Activated CD8-positive, alpha-beta T cell treated with anti-CD3 and anti-CD28 coated beads for 36 hours (primary cell): ENCODE results near the gene DIS3L2. TPM values are rescaled to one million over a fixed set of nuclear protein-coding genes. Genes with fewer than 3 reads are reported as not detected.

ENCODE experiments used
- ATAC-seq: fragments of 200-7000 bp; cut with Tn5 transposase; one replicate; pipeline ENCODE4 v1.10.0; 2021; ENCODE audit warnings: mild to moderate bottlenecking, moderate library complexity
- CTCF ChIA-PET: fragments of 350-600 bp; sonication (Branson Sonifier 250); formaldehyde crosslinking; loops from one replicate; lab custom pipeline; 2021; ENCODE audit warnings: antibody characterized with exemption; lab: Charles Lee
- POLR2A ChIA-PET: fragments of 350-600 bp; sonication (Branson Sonifier 250); formaldehyde crosslinking; loops from one replicate; lab custom pipeline; 2021; ENCODE audit warnings: antibody characterized with exemption; lab: Charles Lee
- DNase-seq: peaks from one replicate; pipeline ENCODE4 v3.0.0-alpha.2; 2020
- H3K27ac Mint-ChIP-seq: one replicate; pipeline ENCODE4 v1.8.0; 2021; ENCODE audit warnings: mild to moderate bottlenecking, mixed read lengths
- H3K27me3 Mint-ChIP-seq: one replicate; pipeline ENCODE4 v1.8.0; 2021; ENCODE audit warnings: mixed read lengths
- H3K36me3 Mint-ChIP-seq: one replicate; pipeline ENCODE4 v1.8.0; 2021; ENCODE audit warnings: low read depth, mixed read lengths
- H3K4me1 Mint-ChIP-seq: one replicate; pipeline ENCODE4 v1.8.0; 2021; ENCODE audit warnings: low read depth, mixed read lengths
- H3K4me3 Mint-ChIP-seq: one replicate; pipeline ENCODE4 v1.8.0; 2021; ENCODE audit warnings: mild to moderate bottlenecking, moderate library complexity, mixed read lengths
- H3K9me3 Mint-ChIP-seq: one replicate; pipeline ENCODE4 v1.8.0; 2021; ENCODE audit warnings: mixed read lengths
- intact Hi-C: fragments of 100-400 bp; cut with micrococcal nuclease; formaldehyde crosslinking; loops from one replicate; pipeline ENCODE4 v1.10.0; 2022
- total RNA-seq, 2 experiments: library from RNA; stranded (reverse); gene quantifications; one replicate each; pipeline ENCODE4 v1.2.3, GENCODE V29; 2021
- TF ChIP-seq, protein P1 (sequence below): fragments of 200-600 bp; IDR thresholded peaks from one replicate; pipeline ENCODE4 v1.8.0; 2022; ENCODE audit warnings: antibody characterized with exemption, mild to moderate bottlenecking

Gene DIS3L2
- total RNA-seq, 2 experiments from 2014 or later: 26.5 to 27.2 TPM

DNA sequence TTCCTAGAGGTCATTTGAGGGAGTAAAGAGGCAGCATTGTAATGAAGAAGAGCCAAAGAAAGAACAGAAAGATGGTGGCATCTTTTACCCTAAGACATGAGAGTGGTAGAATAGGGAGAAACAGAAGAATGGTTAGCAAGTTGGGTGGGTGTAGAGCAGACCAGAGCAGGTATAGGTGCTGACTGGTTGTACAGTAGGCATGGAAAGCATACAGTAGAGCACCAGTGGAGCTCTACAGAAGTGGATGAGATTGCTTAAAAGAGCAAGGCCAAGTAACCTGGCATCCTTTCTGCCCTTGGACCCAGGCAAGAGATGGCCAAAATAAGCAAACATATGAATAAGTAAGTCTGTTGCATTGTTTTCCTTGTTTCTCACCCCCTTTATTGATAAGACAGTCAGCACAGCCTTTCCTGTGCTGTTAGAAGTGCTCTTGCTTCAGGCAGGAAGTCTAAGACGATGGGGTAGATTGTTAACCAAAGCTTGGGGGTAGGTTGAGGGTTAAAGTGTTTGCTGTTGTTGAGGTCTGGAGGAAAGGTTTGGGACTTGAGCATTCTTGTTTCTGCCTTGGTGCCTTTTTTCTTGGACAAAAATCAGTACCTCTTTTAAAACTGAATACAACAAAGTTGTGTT is 76.9 kb downstream of the DIS3L2 start:
- peaks cover 20% of the 10 kb centered on the region for H3K4me1 Mint-ChIP-seq

DNA sequence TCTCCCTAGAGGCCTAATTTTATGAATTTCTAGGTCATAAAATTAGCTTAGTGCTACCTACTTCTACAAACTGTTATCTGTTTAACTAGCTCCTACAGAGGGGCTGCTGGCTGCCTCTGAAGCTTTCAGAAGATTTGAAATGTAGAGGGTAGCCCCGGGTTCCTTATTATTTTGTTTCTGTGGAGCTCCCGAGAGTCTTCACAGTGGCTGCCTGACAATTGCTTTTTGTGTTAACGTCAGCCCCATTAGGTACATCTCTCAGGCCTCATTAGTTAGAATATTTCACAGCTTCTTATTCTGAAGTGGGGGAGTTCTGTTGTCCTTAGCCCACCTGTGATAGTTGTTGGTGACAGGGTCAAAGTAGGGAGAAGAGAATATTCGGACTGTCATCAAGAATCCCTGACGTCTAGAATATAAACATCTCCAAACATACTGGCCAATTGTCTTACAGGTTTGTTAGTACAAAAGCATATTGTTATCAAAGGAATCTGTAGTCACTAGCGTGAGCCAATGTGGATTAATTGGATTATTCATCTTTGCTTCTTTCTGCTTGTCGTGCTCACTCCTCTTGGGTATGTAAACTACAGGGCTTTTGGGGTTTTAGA is 77.5 kb downstream of the DIS3L2 start:
- CTCF ChIA-PET: no interaction called here

More for the DNA sequence above, 76.9 kb downstream of the DIS3L2 start:
- H3K36me3 Mint-ChIP-seq: peaks cover 50% of the 10 kb centered on the region
- CTCF ChIA-PET: no interaction called here
- H3K9me3 Mint-ChIP-seq: peaks cover 20% of the 10 kb centered on the region
- H3K27me3 Mint-ChIP-seq: no peaks in the 10 kb centered on the region
- TF ChIP-seq, protein P1, sequence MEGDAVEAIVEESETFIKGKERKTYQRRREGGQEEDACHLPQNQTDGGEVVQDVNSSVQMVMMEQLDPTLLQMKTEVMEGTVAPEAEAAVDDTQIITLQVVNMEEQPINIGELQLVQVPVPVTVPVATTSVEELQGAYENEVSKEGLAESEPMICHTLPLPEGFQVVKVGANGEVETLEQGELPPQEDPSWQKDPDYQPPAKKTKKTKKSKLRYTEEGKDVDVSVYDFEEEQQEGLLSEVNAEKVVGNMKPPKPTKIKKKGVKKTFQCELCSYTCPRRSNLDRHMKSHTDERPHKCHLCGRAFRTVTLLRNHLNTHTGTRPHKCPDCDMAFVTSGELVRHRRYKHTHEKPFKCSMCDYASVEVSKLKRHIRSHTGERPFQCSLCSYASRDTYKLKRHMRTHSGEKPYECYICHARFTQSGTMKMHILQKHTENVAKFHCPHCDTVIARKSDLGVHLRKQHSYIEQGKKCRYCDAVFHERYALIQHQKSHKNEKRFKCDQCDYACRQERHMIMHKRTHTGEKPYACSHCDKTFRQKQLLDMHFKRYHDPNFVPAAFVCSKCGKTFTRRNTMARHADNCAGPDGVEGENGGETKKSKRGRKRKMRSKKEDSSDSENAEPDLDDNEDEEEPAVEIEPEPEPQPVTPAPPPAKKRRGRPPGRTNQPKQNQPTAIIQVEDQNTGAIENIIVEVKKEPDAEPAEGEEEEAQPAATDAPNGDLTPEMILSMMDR: no peak
- POLR2A ChIA-PET: no interaction called here
- H3K4me3 Mint-ChIP-seq: no peak overlapping the region
- intact Hi-C loops: no loop called here
- H3K27ac Mint-ChIP-seq: no peak overlapping the region
- no peak for DNase-seq
- no peak for ATAC-seq

DNA sequence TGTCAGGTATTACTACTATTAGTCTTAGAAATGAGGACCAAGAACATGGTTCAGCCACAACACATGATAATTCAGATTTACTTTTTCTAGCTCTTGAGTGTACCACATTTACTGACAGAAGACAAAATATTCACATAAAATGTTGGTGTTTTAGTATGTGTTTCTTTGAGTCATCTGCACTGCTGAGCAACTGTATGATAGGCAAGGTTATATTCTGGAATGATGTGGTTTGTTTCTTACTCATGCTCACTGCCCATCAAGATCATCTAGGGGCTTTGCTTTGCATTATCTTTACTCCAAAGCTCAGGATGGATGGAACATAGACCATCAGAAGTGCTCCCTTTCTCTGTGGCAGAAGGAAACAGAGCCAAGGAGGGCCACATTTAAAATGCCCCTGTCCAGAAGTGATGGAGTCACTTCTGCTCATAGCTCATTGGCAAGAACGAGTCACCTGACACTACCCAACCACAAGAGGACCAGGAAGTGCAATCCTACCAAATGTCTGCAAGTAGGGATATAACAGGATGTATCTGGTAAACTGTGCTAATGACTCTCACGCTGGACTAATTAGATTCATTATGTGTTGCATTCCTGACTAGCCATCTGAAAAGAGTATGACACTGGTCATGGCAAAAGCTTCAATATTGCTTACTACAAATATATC is 81.5 kb downstream of the DIS3L2 start:
- H3K9me3 Mint-ChIP-seq: no peaks in the 10 kb centered on the region
- ATAC-seq: peak; percentile 39

More for the DNA sequence above, 77.5 kb downstream of the DIS3L2 start:
- Mint-ChIP-seq H3K36me3 (peaks cover 45% of the 10 kb centered on the region), H3K27me3 (no peaks in the 10 kb centered on the region), H3K4me3 (no peak overlapping the region), H3K4me1 (peaks cover 23% of the 10 kb centered on the region), H3K27ac (no peak overlapping the region), H3K9me3 (peaks cover 19% of the 10 kb centered on the region)
- DNase-seq: no peak
- TF ChIP-seq, protein P1: no peak
- intact Hi-C loops: no loop called here
- POLR2A ChIA-PET: no interaction called here
- ATAC-seq: no peak

DNA sequence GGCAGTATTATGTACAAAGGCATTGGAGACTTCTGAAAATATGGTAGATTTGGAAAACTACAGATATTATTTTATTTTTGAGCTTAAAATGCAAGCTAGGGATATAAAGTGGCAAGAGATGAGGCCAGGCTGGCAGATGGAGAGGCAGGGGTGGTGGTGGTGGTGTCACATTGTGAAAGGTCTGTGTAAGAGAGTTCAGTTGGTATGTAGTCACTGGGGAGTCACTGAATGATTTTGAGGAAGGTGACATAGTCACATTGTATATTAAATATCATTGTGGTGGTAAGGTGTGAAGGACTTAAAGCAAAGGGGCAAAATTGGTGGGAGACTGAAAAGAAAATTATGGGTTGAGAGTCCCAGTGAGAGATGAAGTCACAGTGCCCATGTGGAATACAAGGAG is 82.5 kb downstream of the DIS3L2 start:
- Mint-ChIP-seq H3K4me3 (no peak overlapping the region), H3K4me1 (peaks cover 12% of the 10 kb centered on the region), H3K27me3 (no peaks in the 10 kb centered on the region), H3K9me3 (no peaks in the 10 kb centered on the region), H3K36me3 (peaks cover 17% of the 10 kb centered on the region), H3K27ac (no peak overlapping the region)
- intact Hi-C loops: no loop called here
- ChIA-PET CTCF (no interaction called here), POLR2A (no interaction called here)
- TF ChIP-seq, protein P1: no peak
- ATAC-seq (no peak), DNase-seq (no peak)

More for the DNA sequence above, 81.5 kb downstream of the DIS3L2 start:
- intact Hi-C loops: no loop called here
- Mint-ChIP-seq H3K4me1 (peaks cover 18% of the 10 kb centered on the region), H3K27me3 (no peaks in the 10 kb centered on the region), H3K27ac (no peak overlapping the region), H3K36me3 (peaks cover 18% of the 10 kb centered on the region), H3K4me3 (no peak overlapping the region)
- ChIA-PET CTCF (interaction anchor here (1.0 kb wide), 1 partner anchor 142 kb away, joined by 5 read pairs; no protein-coding TSS in a partner anchor), POLR2A (no interaction called here)
- TF ChIP-seq, protein P1: no peak
- DNase-seq: peak; percentile 4

DNA sequence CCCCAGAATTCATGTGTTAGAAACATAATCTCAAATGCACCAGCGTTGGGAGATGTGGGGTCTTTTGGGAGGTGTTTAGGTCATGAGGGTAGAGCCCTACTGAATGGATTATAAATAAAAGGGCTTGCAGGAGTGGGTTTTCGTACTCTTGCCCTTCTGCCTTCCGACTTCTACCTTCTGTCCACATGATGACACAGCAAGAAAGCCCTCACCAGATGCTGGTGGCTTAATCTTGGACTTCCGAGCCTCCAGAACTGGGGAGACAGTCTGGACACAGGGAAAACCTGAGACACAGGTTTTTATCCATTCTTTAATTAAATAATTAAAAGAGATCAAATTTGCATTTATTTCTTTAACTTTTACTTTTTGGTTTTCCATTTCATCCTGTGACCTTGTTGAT is 87.8 kb downstream of the DIS3L2 start:
- intact Hi-C loops: no loop called here
- TF ChIP-seq, protein P1: no peak
- no peak for ATAC-seq
- Mint-ChIP-seq H3K36me3 (peaks cover 11% of the 10 kb centered on the region), H3K4me3 (no peak overlapping the region), H3K27ac (no peak overlapping the region), H3K9me3 (no peaks in the 10 kb centered on the region), H3K4me1 (no peaks in the 10 kb centered on the region), H3K27me3 (no peaks in the 10 kb centered on the region)
- no peak for DNase-seq
- ChIA-PET POLR2A (no interaction called here), CTCF (no interaction called here)
